Left renal pelvis (tissue), 4 donors: ENCODE results near the gene INO80E. TPM values are rescaled to one million over a fixed set of nuclear protein-coding genes. Genes with fewer than 3 reads are reported as not detected.

ENCODE experiments used
- DNase-seq, 4 donors: peaks; one replicate each; pipeline ENCODE4 v3.0.0-alpha.2; 2013; ENCODE audit warnings: low read depth in 4 of 4, low spot score in 3 of 4
- polyA plus RNA-seq, 4 donors: library from polyadenylated mRNA; unstranded; fragments of 120-200 nt; gene quantifications; one replicate each; pipeline ENCODE4 v1.2.1, GENCODE V29; 2013; ENCODE audit not compliant: insufficient read length in 4 of 4

Gene INO80E
- polyA plus RNA-seq, 4 donors, result 37.1 to 65.6 (median 41.8) TPM

GRCh38 chr16:29975134-29975538 is 20.9 kb upstream of the INO80E start:
- DNase-seq, result no peak

- DNase-seq, result no peak
Observed at GRCh38 chr16:29975811-29976511, 20.1 kb upstream of the INO80E start.

- DNase-seq, result no peak
Observed at GRCh38 chr16:29977063-29977825, 18.8 kb upstream of the INO80E start.

- DNase-seq, result no peak
Observed at GRCh38 chr16:29978081-29978480, 18.0 kb upstream of the INO80E start.

GRCh38 chr16:29978564-29979270 is 17.3 kb upstream of the INO80E start:
- no peak for DNase-seq

GRCh38 chr16:29982560-29983419 is 13.3 kb upstream of the INO80E start:
- DNase-seq, result no peak

GRCh38 chr16:29983420-29984136 is 12.5 kb upstream of the INO80E start:
- no peak for DNase-seq

GRCh38 chr16:29984137-29984763 is 11.8 kb upstream of the INO80E start:
- no peak for DNase-seq

- DNase-seq, result no peak
Observed at GRCh38 chr16:29984764-29985147, 11.3 kb upstream of the INO80E start.

GRCh38 chr16:29985271-29985811 is 10.7 kb upstream of the INO80E start:
- DNase-seq, result no peak

- DNase-seq, result no peak
Observed at GRCh38 chr16:29986231-29986630, 9.8 kb upstream of the INO80E start.

GRCh38 chr16:29986931-29987330 is 9.1 kb upstream of the INO80E start:
- DNase-seq, result no peak

- DNase-seq, result no peak
Observed at GRCh38 chr16:29987371-29988085, 8.5 kb upstream of the INO80E start.

GRCh38 chr16:29988346-29989075 is 7.5 kb upstream of the INO80E start:
- DNase-seq, result no peak

- DNase-seq, result no peak
Observed at GRCh38 chr16:29989111-29989858, 6.8 kb upstream of the INO80E start.

- DNase-seq, result no peak
Observed at GRCh38 chr16:29990034-29990433, 6.0 kb upstream of the INO80E start.

- no peak for DNase-seq
Observed at GRCh38 chr16:29990883-29991570, 5.0 kb upstream of the INO80E start.
